Esophagus muscularis mucosa (tissue), 4 donors: Measurements from ENCODE around the gene INTS13.

Source experiments
- EP300 ChIP-seq: sonication (generic); formaldehyde crosslinking; IDR thresholded peaks from one replicate; pipeline ENCODE4 v1.6.1; 2017; ENCODE audit warnings: antibody characterized with exemption
- POLR2AphosphoS5 ChIP-seq, 2 donors: sonication (generic); formaldehyde crosslinking; IDR thresholded peaks; one replicate each; pipeline ENCODE4 v1.6.1; 2017; ENCODE audit warnings: antibody characterized with exemption in 2 of 2
- TF ChIP-seq, protein P1 (sequence below), 3 experiments: fragments of 200-600 bp in 2 of 3; fragments of 450-650 bp in 1 of 3; sonication (generic) in 2 of 3; IDR thresholded peaks; one replicate each; pipeline ENCODE4 v1.5.1; 2017 to 2019; ENCODE audit warnings: antibody characterized with exemption in 3 of 3, mild to moderate bottlenecking in 2 of 3, moderate library complexity in 1 of 3

DNA sequence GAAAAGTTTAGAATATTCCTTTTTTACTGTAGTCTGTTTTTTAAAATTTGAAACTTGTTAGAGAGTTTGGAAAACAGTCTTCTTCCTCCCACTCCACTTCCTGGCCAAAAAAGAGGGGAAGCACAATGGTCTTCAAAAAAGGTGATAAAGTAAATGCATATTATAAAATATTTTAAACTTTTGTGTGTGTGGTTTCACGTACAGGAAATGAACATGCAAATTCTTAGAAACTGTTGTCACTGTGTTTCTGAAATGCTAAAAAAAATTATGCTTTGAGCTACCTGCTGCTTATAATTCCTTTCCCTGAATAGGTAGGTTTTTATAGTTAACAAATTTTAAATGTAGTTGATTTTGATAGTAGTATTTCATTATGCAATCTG is 3.4 kb upstream of the INTS13 start:
- TF ChIP-seq, protein P1, sequence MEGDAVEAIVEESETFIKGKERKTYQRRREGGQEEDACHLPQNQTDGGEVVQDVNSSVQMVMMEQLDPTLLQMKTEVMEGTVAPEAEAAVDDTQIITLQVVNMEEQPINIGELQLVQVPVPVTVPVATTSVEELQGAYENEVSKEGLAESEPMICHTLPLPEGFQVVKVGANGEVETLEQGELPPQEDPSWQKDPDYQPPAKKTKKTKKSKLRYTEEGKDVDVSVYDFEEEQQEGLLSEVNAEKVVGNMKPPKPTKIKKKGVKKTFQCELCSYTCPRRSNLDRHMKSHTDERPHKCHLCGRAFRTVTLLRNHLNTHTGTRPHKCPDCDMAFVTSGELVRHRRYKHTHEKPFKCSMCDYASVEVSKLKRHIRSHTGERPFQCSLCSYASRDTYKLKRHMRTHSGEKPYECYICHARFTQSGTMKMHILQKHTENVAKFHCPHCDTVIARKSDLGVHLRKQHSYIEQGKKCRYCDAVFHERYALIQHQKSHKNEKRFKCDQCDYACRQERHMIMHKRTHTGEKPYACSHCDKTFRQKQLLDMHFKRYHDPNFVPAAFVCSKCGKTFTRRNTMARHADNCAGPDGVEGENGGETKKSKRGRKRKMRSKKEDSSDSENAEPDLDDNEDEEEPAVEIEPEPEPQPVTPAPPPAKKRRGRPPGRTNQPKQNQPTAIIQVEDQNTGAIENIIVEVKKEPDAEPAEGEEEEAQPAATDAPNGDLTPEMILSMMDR (IDR thresholded peaks at IDR 0.05): no peak
- TF ChIP-seq POLR2AphosphoS5 (IDR thresholded peaks at IDR 0.05) (no peak), EP300 (no peak)
